CD8-positive, alpha-beta memory T cell (primary cell): ENCODE results near the gene ABHD15. TPM values are rescaled to one million over a fixed set of nuclear protein-coding genes. Genes with fewer than 3 reads are reported as not detected.

Experiments
- CTCF ChIA-PET: fragments of 350-600 bp; sonication (Branson Sonifier 250); formaldehyde crosslinking; loops from one replicate; lab custom pipeline; 2021; ENCODE audit warnings: antibody characterized with exemption; lab: Charles Lee
- POLR2A ChIA-PET: fragments of 350-600 bp; sonication (Branson Sonifier 250); formaldehyde crosslinking; loops from one replicate; lab custom pipeline; 2021; ENCODE audit warnings: antibody characterized with exemption; lab: Charles Lee
- DNase-seq, 5 donors: peaks; one replicate each; pipeline versions ENCODE4 v3.0.0 to v3.0.0-alpha.2; 2020 to 2022; ENCODE audit warnings: mixed read lengths in 1 of 5
- H3K27ac ChIP-seq: one replicate; pipeline ENCODE4 v1.7.0; 2013; ENCODE audit warnings: low read depth, mild to moderate bottlenecking, low read length, moderate library complexity
- H3K27me3 ChIP-seq: 2 replicates; pipeline ENCODE4 v1.7.0; 2013; ENCODE audit warnings: low read length, mild to moderate bottlenecking; ENCODE audit not compliant: insufficient read depth, poor library complexity, severe bottlenecking
- H3K36me3 ChIP-seq: 2 replicates; pipeline ENCODE4 v1.7.0; 2013; ENCODE audit warnings: mild to moderate bottlenecking, low read length, moderate library complexity; ENCODE audit not compliant: insufficient read depth
- H3K4me1 ChIP-seq: 2 replicates; pipeline ENCODE4 v1.7.0; 2013; ENCODE audit warnings: mild to moderate bottlenecking, low read length, moderate library complexity; ENCODE audit not compliant: insufficient read depth
- H3K4me3 ChIP-seq: 2 replicates; pipeline ENCODE4 v1.7.0; 2013; ENCODE audit warnings: mild to moderate bottlenecking, low read length
- H3K9me3 ChIP-seq: 2 replicates; pipeline ENCODE4 v1.7.0; 2013; ENCODE audit warnings: mild to moderate bottlenecking, low read length
- H3K27ac Mint-ChIP-seq, 8 donors: one replicate each; pipeline ENCODE4 v1.8.0; 2020 to 2021; ENCODE audit warnings: mixed read lengths in 8 of 8, mild to moderate bottlenecking in 6 of 8, inconsistent platforms in 3 of 8, moderate library complexity in 3 of 8
- H3K27me3 Mint-ChIP-seq, 2 donors: one replicate each; pipeline ENCODE4 v1.8.0; 2020 to 2021; ENCODE audit warnings: mixed read lengths in 2 of 2, mild to moderate bottlenecking in 1 of 2, moderate library complexity in 1 of 2
- H3K36me3 Mint-ChIP-seq, 3 donors: one replicate each; pipeline ENCODE4 v1.8.0; 2020 to 2021; ENCODE audit warnings: mixed read lengths in 3 of 3, inconsistent platforms in 1 of 3, mild to moderate bottlenecking in 1 of 3
- H3K4me1 Mint-ChIP-seq, 3 donors: one replicate each; pipeline ENCODE4 v1.8.0; 2020 to 2021; ENCODE audit warnings: mixed read lengths in 3 of 3, inconsistent platforms in 1 of 3, mild to moderate bottlenecking in 1 of 3
- H3K4me3 Mint-ChIP-seq, 7 donors: one replicate each; pipeline ENCODE4 v1.8.0; 2020 to 2021; ENCODE audit warnings: mixed read lengths in 7 of 7, mild to moderate bottlenecking in 6 of 7, moderate library complexity in 4 of 7, inconsistent platforms in 2 of 7
- H3K9me3 Mint-ChIP-seq, 5 donors: one replicate each; pipeline ENCODE4 v1.8.0; 2020 to 2022; ENCODE audit warnings: mixed read lengths in 5 of 5, mild to moderate bottlenecking in 3 of 5, moderate library complexity in 2 of 5, inconsistent platforms in 1 of 5
- polyA plus RNA-seq: library from polyadenylated mRNA; unstranded; fragments of 300-500 nt; fragmentation: Illumina TruSeq; gene quantifications from one replicate; pipeline ENCODE4 v1.2.3, GENCODE V29; 2021
- total RNA-seq, 2 experiments: library from RNA; stranded (reverse); gene quantifications; one replicate each; pipeline ENCODE4 v1.2.3, GENCODE V29; 2021

The ABHD15 gene
- total and polyA plus RNA-seq, 3 experiments from 2014 or later: 18.3 to 22.6 (median 19.3) TPM

DNA sequence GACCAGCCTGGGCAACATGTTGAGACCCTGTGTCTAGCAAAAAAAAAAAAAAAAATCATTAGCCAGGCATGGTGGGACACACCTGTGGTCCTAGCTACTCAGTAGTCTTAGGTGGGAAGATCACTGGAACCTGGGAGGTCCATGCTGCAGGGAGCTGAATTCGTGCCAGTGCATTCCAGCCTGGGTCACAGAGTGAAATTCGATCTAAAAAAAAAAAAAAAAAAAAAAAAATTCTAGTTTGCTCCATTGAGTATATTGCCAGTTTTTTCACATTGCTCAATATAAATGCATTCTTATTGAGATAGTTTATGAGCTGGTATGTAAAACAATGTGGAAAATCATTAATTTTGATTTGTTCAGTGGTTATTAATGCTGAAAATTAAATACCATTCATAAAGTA is 52.0 kb downstream of the ABHD15 start:
- CTCF ChIA-PET: no interaction called here
- Mint-ChIP-seq H3K4me3 (no peak overlapping the region), H3K27me3 (no peaks in the 10 kb centered on the region), H3K4me1 (peaks cover 0 to 2% (median 0%) of the 10 kb centered on the region in 3 donors), H3K36me3 (peaks cover 3 to 67% (median 15%) of the 10 kb centered on the region in 3 donors), H3K27ac (peak overlapping the region in 2 of 8 donors; percentile 26 to 46), H3K9me3 (no peaks in the 10 kb centered on the region)
- H3K27ac ChIP-seq: no peak overlapping the region
- no peak overlapping the region for H3K4me3 ChIP-seq
- POLR2A ChIA-PET: interaction anchor here (0.6 kb wide), 1 partner anchor 108 kb away, joined by 3 read pairs; the partner anchor contains the start of gene CORO6
- no peaks in the 10 kb centered on the region for H3K27me3 ChIP-seq
- DNase-seq: no peak
- H3K4me1 ChIP-seq: no peaks in the 10 kb centered on the region
- H3K9me3 ChIP-seq: no peaks in the 10 kb centered on the region
- H3K36me3 ChIP-seq: peaks cover 16% of the 10 kb centered on the region

DNA sequence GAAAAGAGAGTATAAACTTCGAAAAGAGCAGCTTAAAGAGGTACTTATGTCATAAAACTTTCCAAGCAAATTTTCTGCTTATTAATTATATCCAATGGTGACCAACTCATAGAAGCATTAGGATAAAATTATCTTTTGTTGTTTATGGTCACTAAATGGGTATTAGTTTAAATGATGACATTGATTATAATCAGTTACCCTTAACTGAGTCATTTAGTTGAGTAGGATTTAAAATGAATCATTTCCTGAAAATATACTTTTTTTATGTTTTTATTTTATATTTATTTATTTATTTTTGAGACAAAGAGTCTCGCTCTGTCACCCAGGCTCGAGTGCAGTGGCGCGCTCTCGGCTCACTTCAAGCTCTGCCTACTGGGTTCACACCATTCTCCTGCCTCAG is 55.9 kb downstream of the ABHD15 start:
- ChIA-PET POLR2A (no interaction called here), CTCF (no interaction called here)
- no peak overlapping the region for H3K4me3 Mint-ChIP-seq
- no peaks in the 10 kb centered on the region for H3K9me3 ChIP-seq
- peak overlapping the region in 1 of 8 donors; percentile 75 for H3K27ac Mint-ChIP-seq
- peaks cover 0 to 2% (median 0%) of the 10 kb centered on the region in 3 donors for H3K4me1 Mint-ChIP-seq
- H3K4me1 ChIP-seq: no peaks in the 10 kb centered on the region
- no peak for DNase-seq
- H3K4me3 ChIP-seq: no peak overlapping the region
- H3K27me3 Mint-ChIP-seq: no peaks in the 10 kb centered on the region
- no peaks in the 10 kb centered on the region for H3K9me3 Mint-ChIP-seq
- no peak overlapping the region for H3K27ac ChIP-seq
- H3K36me3 ChIP-seq: peaks cover 15% of the 10 kb centered on the region
- H3K36me3 Mint-ChIP-seq: peaks cover 0 to 66% (median 12%) of the 10 kb centered on the region in 3 donors
- H3K27me3 ChIP-seq: no peaks in the 10 kb centered on the region

Other genes with a start within 250 kb of the ABHD15 start
- gene TAOK1, start 176.7 kb downstream of the ABHD15 start, total RNA-seq: 10 to 100 TPM; 41.9 to 42.1 TPM
- 3.8 TPM for gene TAOK1, start 176.7 kb downstream of the ABHD15 start, polyA plus RNA-seq
- 10 to 100 TPM; 71.3 to 75.5 TPM for gene TP53I13, start 1.7 kb upstream of the ABHD15 start, total RNA-seq
- gene TP53I13, start 1.7 kb upstream of the ABHD15 start, polyA plus RNA-seq: 33.1 TPM
- 10 to 100 TPM; 69.7 to 69.8 TPM for gene GIT1, start 22.6 kb upstream of the ABHD15 start, total RNA-seq
- 25.7 TPM for gene GIT1, start 22.6 kb upstream of the ABHD15 start, polyA plus RNA-seq
- 10 to 100 TPM; 20.8 to 21.8 TPM for gene ANKRD13B, start 26.1 kb upstream of the ABHD15 start, total RNA-seq
- 0.35 TPM for gene ANKRD13B, start 26.1 kb upstream of the ABHD15 start, polyA plus RNA-seq
- 1 to 10 TPM; 2.5 to 2.9 TPM for gene CORO6, start 55.9 kb upstream of the ABHD15 start, total RNA-seq
- gene CORO6, start 55.9 kb upstream of the ABHD15 start, polyA plus RNA-seq: 0.17 TPM